Heart left ventricle (tissue), 16 donors: ENCODE data around the gene NACC2. TPM values are rescaled to one million over a fixed set of nuclear protein-coding genes. Genes with fewer than 3 reads are reported as not detected.

Experiments used
- ATAC-seq, 4 donors: fragments of 200-7000 bp; cut with Tn5 transposase; one replicate each; pipeline ENCODE4 v1.9.1; 2020 to 2022; ENCODE audit warnings: moderate library complexity in 4 of 4, mild to moderate bottlenecking in 3 of 4, moderate number of reproducible peaks in 1 of 4
- DNase-seq, 5 donors: peaks; one replicate each; pipeline ENCODE4 v3.0.0-alpha.2; 2020
- H3K27ac ChIP-seq, 12 donors: fragments of 200-600 bp; sonication (generic) in 4 of 12; one replicate each; pipeline versions ENCODE4 v1.5.0 to v1.8.0; 2016 to 2022; ENCODE audit warnings: mild to moderate bottlenecking in 2 of 12
- H3K27me3 ChIP-seq, 9 donors: fragments of 200-600 bp; sonication (generic) in 2 of 9; one replicate each; pipeline versions ENCODE4 v1.5.1 to v1.8.0; 2016 to 2022; ENCODE audit warnings: mild to moderate bottlenecking in 3 of 9
- H3K36me3 ChIP-seq, 9 donors: fragments of 200-600 bp; sonication (generic) in 2 of 9; one replicate each; pipeline versions ENCODE4 v1.5.0 to v1.8.0; 2018 to 2022; ENCODE audit warnings: mild to moderate bottlenecking in 2 of 9
- H3K4me1 ChIP-seq, 12 donors: fragments of 200-600 bp; sonication (generic) in 4 of 12; one replicate each; pipeline versions ENCODE4 v1.5.0 to v1.8.0; 2016 to 2022; ENCODE audit warnings: mild to moderate bottlenecking in 3 of 12
- H3K4me3 ChIP-seq, 12 donors: fragments of 200-600 bp; sonication (generic) in 4 of 12; one replicate each; pipeline versions ENCODE4 v1.5.0 to v1.8.0; 2017 to 2022; ENCODE audit warnings: mild to moderate bottlenecking in 9 of 12, moderate library complexity in 4 of 12
- H3K9me3 ChIP-seq, 12 donors: fragments of 200-600 bp; sonication (generic) in 4 of 12; one replicate each; pipeline versions ENCODE4 v1.5.0 to v1.8.0; 2016 to 2022; ENCODE audit warnings: mild to moderate bottlenecking in 1 of 12
- POLR2A ChIP-seq, 2 donors: fragments of 450-650 bp; IDR thresholded peaks; one replicate each; pipeline ENCODE4 v1.6.1; 2017; ENCODE audit warnings: antibody characterized with exemption in 2 of 2, mild to moderate bottlenecking in 2 of 2, moderate library complexity in 2 of 2
- WGBS, 4 donors: extraction: QIAGEN DNeasy Blood & Tissue Kit in 2 of 4; methylation state at CpG; one replicate each; pipeline versions ENCODE4 v1.1.5 to v1.1.7; 2013 to 2018; 5-methylcytosine and 5-hydroxymethylcytosine counted together
- intact Hi-C, 10 donors: fragments of 100-400 bp; cut with DNase I; formaldehyde crosslinking; loops; one replicate each; pipeline versions ENCODE4 v1.11.1 to v1.14.2; 2022
- polyA plus RNA-seq, 2 donors: library from polyadenylated mRNA; stranded (reverse); fragments of 200-250 nt; gene quantifications; one replicate each; pipeline ENCODE4 v1.2.3, GENCODE V29; 2013
- total RNA-seq, 9 donors: library from RNA; depleted of rRNA in 2 of 9; stranded (reverse); fragments of >200 nt in 2 of 9; fragmentation: NEBNext Ultra II Directional in 3 of 9; extraction: Animal tissue kit (Norgen Biotek cat#: 25700) in 3 of 9; gene quantifications; one replicate each; pipeline versions ENCODE4 v1.1.0 to v1.2.4, GENCODE V29; 2016 to 2023
- TF ChIP-seq, protein P1 (sequence below), 12 donors: fragments of 200-600 bp; sonication (generic) in 4 of 12; IDR thresholded peaks; one replicate each; pipeline versions ENCODE4 v1.5.0 to v1.8.0; 2018 to 2022; ENCODE audit warnings: antibody characterized with exemption in 12 of 12, mild to moderate bottlenecking in 5 of 12
- donor health status: ischemic (EF 13 %, LVEDD 7.1; RV severe dilation, severe dysfunction).
- donor health status: healthy with polysubstance abuse.
- donor health status: DM: no; HTN: yes; CAD: no.
- donor health status: DM: no; HTN: no; CAD: no.
- donor health status: ischemic (EF 25% LVEDD 6.9; RV normal size, moderate dysfunction).
- donor health status: ischemic (EF 25% LVEDD 5.7; RV mildly dilated, moderate dysfunction).
- donor health status: healthy.
- donor health status: DM: yes; HTN: yes; CAD: no.
- donor health status: ischemic (EF 35%, LVEDD 5.7; RV mildly dilated, moderate dysfunction).
- donor health status: nonischemic (EF 11% LVEDD 7.7; RV severe dilation, severe dysfunction).
- donor health status: DM: yes; HTN: yes; CAD: no.
- donor health status: PGD.
- donor health status: ischemic (EF 29% LVEDD 5.4; RV normal size, mild dysfunction).
- donor health status: nonischemic (EF 23%, LVEDD 6.1; RV moderate dilation, normal function).

The NACC2 gene
- total and polyA plus RNA-seq, 11 donors, result 17.9 to 66.5 (median 47.4) TPM

DNA sequence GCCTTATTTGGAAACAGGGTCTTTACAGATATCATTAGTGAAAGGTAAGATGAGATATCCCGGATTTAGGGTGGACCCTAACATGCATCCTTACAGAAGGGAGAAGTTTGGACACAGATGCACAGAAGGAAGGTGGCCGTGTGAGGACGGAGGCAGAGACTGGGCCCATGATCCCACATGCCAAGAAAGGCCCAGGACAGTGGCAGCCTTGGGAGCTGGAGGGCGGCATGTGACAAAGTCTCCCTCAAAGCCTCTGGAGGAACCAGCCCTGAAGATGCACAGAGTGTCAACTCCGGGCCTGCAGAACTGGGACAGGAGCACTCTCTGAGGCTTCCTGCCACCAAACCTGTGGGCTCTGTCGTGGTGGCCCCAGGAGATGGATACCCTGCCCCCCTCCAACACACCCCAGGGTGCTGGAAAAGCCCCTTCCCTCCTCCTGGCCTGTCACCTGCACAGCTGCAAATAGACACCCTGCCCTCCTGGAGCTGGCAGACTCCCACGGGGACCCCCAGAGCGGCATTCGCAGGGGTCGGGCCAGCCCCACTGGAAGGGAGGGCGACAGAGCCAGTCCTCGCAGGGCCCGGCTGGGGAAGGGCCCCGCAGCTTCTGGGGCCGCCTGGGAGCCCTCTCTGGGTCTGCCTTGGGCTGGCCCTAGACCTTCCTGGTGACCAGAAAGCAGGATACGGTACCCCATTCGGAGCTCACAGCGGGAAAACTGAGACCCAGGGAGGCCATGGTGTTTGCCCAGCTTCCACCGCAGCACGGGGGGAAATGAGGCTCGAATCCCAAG lies 7.9 kb downstream of the NACC2 start:
- intact Hi-C loops, result loop anchor here in 7 of 10 donors (5.0 to 10.0 kb wide), 3 partner anchors 35 to 122 kb away; partner anchors contain the start of gene UBAC1 (in 1 of the 7)
- WGBS, 4 donors, result 62 to 86% (median 76%) methylated on average over 11 to 21 of the region's 21 CpGs
- no peak overlapping the region for H3K4me3 ChIP-seq
- ATAC-seq (no peak), DNase-seq (peak in 3 of 5 donors; percentile 19 to 55 (median 21))
- H3K4me1 ChIP-seq, result peaks cover 18 to 99% (median 85%) of the 10 kb centered on the region in 12 donors
- peaks cover 0 to 6% (median 0%) of the 10 kb centered on the region in 9 donors for H3K36me3 ChIP-seq
- H3K27ac ChIP-seq, result peak overlapping the region in 11 of 12 donors; percentile 39 to 99 (median 77)
- H3K9me3 ChIP-seq, result no peaks in the 10 kb centered on the region
- no peaks in the 10 kb centered on the region for H3K27me3 ChIP-seq
- TF ChIP-seq, protein P1, sequence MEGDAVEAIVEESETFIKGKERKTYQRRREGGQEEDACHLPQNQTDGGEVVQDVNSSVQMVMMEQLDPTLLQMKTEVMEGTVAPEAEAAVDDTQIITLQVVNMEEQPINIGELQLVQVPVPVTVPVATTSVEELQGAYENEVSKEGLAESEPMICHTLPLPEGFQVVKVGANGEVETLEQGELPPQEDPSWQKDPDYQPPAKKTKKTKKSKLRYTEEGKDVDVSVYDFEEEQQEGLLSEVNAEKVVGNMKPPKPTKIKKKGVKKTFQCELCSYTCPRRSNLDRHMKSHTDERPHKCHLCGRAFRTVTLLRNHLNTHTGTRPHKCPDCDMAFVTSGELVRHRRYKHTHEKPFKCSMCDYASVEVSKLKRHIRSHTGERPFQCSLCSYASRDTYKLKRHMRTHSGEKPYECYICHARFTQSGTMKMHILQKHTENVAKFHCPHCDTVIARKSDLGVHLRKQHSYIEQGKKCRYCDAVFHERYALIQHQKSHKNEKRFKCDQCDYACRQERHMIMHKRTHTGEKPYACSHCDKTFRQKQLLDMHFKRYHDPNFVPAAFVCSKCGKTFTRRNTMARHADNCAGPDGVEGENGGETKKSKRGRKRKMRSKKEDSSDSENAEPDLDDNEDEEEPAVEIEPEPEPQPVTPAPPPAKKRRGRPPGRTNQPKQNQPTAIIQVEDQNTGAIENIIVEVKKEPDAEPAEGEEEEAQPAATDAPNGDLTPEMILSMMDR (IDR thresholded peaks at IDR 0.05), result no peak
- no peak for TF ChIP-seq POLR2A (IDR thresholded peaks at IDR 0.05)

DNA sequence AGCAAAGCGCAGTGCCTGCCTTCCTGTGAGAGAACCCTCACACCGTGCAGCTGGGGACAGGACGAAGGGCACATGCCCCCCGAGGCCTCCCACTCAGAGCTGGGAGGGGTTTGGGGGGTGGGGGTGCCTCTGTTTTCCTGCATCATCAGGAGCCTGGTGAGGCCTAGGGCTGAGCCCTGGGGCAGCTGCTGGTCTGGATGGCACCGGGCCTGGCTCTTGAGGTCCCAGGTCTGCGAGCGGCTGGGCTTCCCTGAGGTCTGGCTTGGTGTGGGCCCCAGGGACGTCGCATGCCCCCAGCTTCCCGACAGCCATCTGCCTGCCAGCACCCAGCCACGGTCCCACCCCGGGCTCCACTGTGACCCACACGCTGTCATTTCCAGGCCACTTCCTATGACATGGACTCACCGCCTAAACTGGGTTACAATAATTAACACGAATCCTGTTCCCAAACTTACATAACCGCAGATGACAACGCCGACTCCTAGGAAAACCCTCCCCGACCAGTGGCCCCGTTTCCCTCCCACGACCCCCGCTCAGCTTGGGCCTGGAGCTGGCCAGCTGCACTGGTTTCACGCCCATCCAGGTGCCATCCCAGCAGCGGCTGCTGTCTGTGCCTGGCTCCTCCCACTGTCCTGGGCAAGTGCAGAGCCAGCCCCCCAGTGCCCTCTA lies 8.7 kb downstream of the NACC2 start:
- peaks cover 23 to 99% (median 85%) of the 10 kb centered on the region in 12 donors for H3K4me1 ChIP-seq
- no peaks in the 10 kb centered on the region for H3K27me3 ChIP-seq
- no peak for TF ChIP-seq POLR2A (IDR thresholded peaks at IDR 0.05)
- TF ChIP-seq, protein P1 (IDR thresholded peaks at IDR 0.05), result no peak
- DNase-seq (peak in 2 of 5 donors; percentile 46 to 57), ATAC-seq (peak; percentile 20 to 33 (median 23))
- H3K9me3 ChIP-seq, result no peaks in the 10 kb centered on the region
- H3K4me3 ChIP-seq, result no peak overlapping the region
- peak overlapping the region in 11 of 12 donors; percentile 59 to 99 (median 77) for H3K27ac ChIP-seq
- peaks cover 0 to 6% (median 0%) of the 10 kb centered on the region in 9 donors for H3K36me3 ChIP-seq
- 40 to 58% (median 48%) methylated on average over 17 to 24 of the region's 24 CpGs for WGBS, 4 donors
- intact Hi-C loops, result loop anchor here in 7 of 10 donors (5.0 to 10.0 kb wide), 3 partner anchors 34 to 122 kb away; partner anchors contain the start of gene UBAC1 (in 1 of the 7)

DNA sequence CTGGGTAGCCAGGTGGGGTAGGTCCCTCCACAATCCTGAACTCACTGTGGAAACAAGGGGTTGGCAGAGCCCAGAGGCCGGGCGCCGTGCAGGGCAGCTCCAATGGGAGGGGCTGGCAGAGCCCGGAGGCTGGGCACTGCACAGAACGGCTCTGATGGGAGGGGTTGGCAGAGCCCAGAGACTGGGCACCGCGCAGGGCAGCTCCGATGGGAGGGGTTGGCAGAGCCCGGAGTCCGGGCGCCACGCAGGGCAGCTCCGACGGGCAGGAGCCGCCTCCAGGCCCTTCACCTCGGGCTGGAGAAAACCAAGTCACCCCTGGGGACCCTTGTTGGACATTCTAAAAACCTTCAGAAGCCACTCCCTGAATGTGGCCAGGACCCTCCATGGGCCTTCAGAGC lies 9.3 kb downstream of the NACC2 start:
- no peak overlapping the region for H3K4me3 ChIP-seq
- TF ChIP-seq, protein P1 (IDR thresholded peaks at IDR 0.05), result no peak
- no peak for TF ChIP-seq POLR2A (IDR thresholded peaks at IDR 0.05)
- intact Hi-C loops, result loop anchor here in 8 of 10 donors (2.0 to 10.0 kb wide), 4 partner anchors 33 to 121 kb away; partner anchors contain the start of gene UBAC1 (in 1 of the 8)

More for the DNA sequence above, 9.3 kb downstream of the NACC2 start:
- ATAC-seq (peak; percentile 89 to 91 (median 90)), DNase-seq (peak; percentile 69 to 89 (median 83))
- Histone ChIP-seq H3K9me3 (no peaks in the 10 kb centered on the region), H3K27ac (peak overlapping the region in 11 of 12 donors; percentile 59 to 99 (median 77)), H3K4me1 (peaks cover 23 to 99% (median 83%) of the 10 kb centered on the region in 12 donors), H3K27me3 (no peaks in the 10 kb centered on the region), H3K36me3 (peaks cover 0 to 6% (median 0%) of the 10 kb centered on the region in 9 donors)
- 49 to 60% (median 55%) methylated on average over 5 to 16 of the region's 16 CpGs for WGBS, 4 donors
